Activated CD4-positive, alpha-beta T cell treated with anti-CD3 and anti-CD28 coated beads for 1 hour (primary cell): ENCODE results near the gene PTDSS2.
"Not testable (repeated sequence)": the region's sequence is repeated elsewhere in the genome, so short reads cannot be mapped to it uniquely, and the experiment has no call there.

Experiments used
- DNase-seq: peaks from one replicate; pipeline ENCODE4 v3.0.0-alpha.2; 2020

The PTDSS2 gene

GRCh38 chr11:508956-509355 is 58.9 kb downstream of the PTDSS2 start:
- DNase-seq: no peak

- DNase-seq: no peak
These were observed 62.9 kb downstream of the PTDSS2 start for GRCh38 chr11:512761-513595.

- no peak for DNase-seq
These were observed 64.5 kb downstream of the PTDSS2 start for GRCh38 chr11:514606-515005.

GRCh38 chr11:515131-515530 is 65.1 kb downstream of the PTDSS2 start:
- no peak for DNase-seq

- DNase-seq: no peak
These were observed 66.3 kb downstream of the PTDSS2 start for GRCh38 chr11:516400-516799.

GRCh38 chr11:516918-517685 is 67.0 kb downstream of the PTDSS2 start:
- not testable (repeated sequence) for DNase-seq

- peak; percentile 85 for DNase-seq
These were observed 68.6 kb downstream of the PTDSS2 start for GRCh38 chr11:518463-519202.

GRCh38 chr11:520428-521176 is 70.5 kb downstream of the PTDSS2 start:
- DNase-seq: no peak

- no peak for DNase-seq
These were observed 71.2 kb downstream of the PTDSS2 start for GRCh38 chr11:521177-521688.

- DNase-seq: no peak
These were observed 76.1 kb downstream of the PTDSS2 start for GRCh38 chr11:526192-526591.

- no peak for DNase-seq
These were observed 78.2 kb downstream of the PTDSS2 start for GRCh38 chr11:528166-528814.

- no peak for DNase-seq
These were observed 79.0 kb downstream of the PTDSS2 start for GRCh38 chr11:528815-529727.

GRCh38 chr11:529728-530411 is 79.8 kb downstream of the PTDSS2 start:
- DNase-seq: no peak

- DNase-seq: no peak
These were observed 81.1 kb downstream of the PTDSS2 start for GRCh38 chr11:530960-531831.

GRCh38 chr11:531919-532526 is 81.9 kb downstream of the PTDSS2 start:
- DNase-seq: no peak

GRCh38 chr11:532527-532985 is 82.5 kb downstream of the PTDSS2 start:
- DNase-seq: no peak

- DNase-seq: no peak
These were observed 83.0 kb downstream of the PTDSS2 start for GRCh38 chr11:532986-533585.
